Activated CD4-positive, alpha-beta memory T cell treated with anti-CD3 and anti-CD28 coated beads for 36 hours (primary cell): Measurements from ENCODE around the gene KIZ. TPM values are rescaled to one million over a fixed set of nuclear protein-coding genes. Genes with fewer than 3 reads are reported as not detected.

Experiments used
- CTCF ChIA-PET: fragments of 350-600 bp; sonication (Branson Sonifier 250); formaldehyde crosslinking; loops from one replicate; lab custom pipeline; 2021; ENCODE audit warnings: antibody characterized with exemption, inconsistent platforms; lab: Charles Lee
- POLR2A ChIA-PET: fragments of 350-600 bp; sonication (Branson Sonifier 250); formaldehyde crosslinking; loops from one replicate; lab custom pipeline; 2021; ENCODE audit warnings: antibody characterized with exemption; lab: Charles Lee
- DNase-seq: peaks from one replicate; pipeline ENCODE4 v3.0.0-alpha.2; 2020
- H3K27ac Mint-ChIP-seq: one replicate; pipeline ENCODE4 v1.8.0; 2021; ENCODE audit warnings: mixed read lengths
- H3K27me3 Mint-ChIP-seq: one replicate; pipeline ENCODE4 v1.8.0; 2021; ENCODE audit warnings: mixed read lengths
- H3K36me3 Mint-ChIP-seq: one replicate; pipeline ENCODE4 v1.8.0; 2021; ENCODE audit warnings: mixed read lengths
- H3K4me1 Mint-ChIP-seq: one replicate; pipeline ENCODE4 v1.8.0; 2021; ENCODE audit warnings: low read depth, mixed read lengths
- H3K4me3 Mint-ChIP-seq: one replicate; pipeline ENCODE4 v1.8.0; 2021; ENCODE audit warnings: mild to moderate bottlenecking, mixed read lengths
- H3K9me3 Mint-ChIP-seq: one replicate; pipeline ENCODE4 v1.8.0; 2021; ENCODE audit warnings: mixed read lengths
- intact Hi-C: fragments of 100-400 bp; cut with micrococcal nuclease; formaldehyde crosslinking; loops from one replicate; pipeline ENCODE4 v1.15.1; 2023
- total RNA-seq, 2 experiments: library from RNA; stranded (reverse); gene quantifications; one replicate each; pipeline ENCODE4 v1.2.3, GENCODE V29; 2021

The KIZ gene
- total RNA-seq, 2 experiments from 2014 or later: 13.3 to 13.5 TPM

DNA sequence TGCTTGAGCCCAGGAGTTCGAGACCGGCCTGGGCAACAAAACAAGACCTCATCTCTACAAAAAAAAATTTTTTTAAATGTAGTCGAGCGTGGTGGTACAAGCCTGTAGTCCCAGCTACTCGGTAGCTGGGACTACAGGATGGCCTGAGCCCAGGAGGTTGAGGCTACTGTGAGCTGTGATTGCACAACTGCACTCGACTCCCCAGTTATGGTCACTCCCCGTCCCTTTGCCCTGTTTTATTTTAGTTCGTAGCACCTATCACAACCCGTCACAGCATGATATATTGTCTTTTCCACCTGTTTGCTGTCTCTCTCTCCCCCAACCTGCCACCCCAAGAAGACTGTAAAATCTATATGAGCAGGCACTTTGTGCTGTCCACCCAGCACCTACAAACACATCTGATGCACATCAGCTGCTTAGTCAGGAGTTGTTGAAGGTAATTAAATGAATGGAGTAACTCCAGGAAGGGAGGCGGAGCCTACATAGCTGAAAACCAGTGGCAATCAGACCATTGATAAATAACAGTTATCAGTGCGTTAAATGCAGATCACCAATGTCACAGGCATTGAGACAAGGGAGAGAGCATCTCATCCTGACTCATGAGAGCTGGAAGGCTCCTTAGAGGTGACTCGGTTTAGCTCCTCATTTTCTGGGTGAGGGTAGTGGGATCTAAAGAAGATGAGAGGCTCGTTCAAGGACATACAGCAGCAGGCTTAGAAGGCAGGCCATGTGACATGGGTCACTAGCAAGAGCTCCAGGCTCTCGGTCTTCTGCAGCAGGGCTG lies 162.9 kb downstream of the KIZ start:
- Mint-ChIP-seq H3K27ac (no peak overlapping the region), H3K4me3 (no peak overlapping the region), H3K4me1 (no peaks in the 10 kb centered on the region), H3K9me3 (peaks cover 5% of the 10 kb centered on the region), H3K36me3 (no peaks in the 10 kb centered on the region), H3K27me3 (peaks cover 25% of the 10 kb centered on the region)
- CTCF ChIA-PET: interaction anchor here (1.6 kb wide), 1 partner anchor 53 kb away, joined by 4 read pairs; no protein-coding TSS in a partner anchor
- intact Hi-C loops: no loop called here
- no peak for DNase-seq
- POLR2A ChIA-PET: no interaction called here

DNA sequence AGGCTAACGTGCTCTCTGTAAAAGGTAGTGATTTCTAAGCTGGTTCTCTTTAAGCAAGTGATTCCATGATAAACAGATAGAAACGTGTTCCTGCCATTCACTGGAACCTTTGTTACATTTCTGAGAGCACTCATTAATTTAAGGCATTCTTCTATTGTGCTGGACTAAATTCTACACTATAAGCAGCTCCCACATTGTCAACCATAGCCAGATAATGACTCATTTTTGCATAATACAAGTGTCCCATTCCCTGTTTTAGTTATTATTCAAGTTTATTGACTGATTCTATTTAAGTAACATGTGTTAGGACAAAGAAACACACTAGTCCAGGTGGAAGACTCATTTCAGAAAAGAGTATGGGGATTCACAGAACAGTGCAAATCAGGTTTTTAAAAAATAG lies 163.8 kb downstream of the KIZ start:
- ChIA-PET POLR2A (no interaction called here), CTCF (interaction anchor here (1.6 kb wide), 1 partner anchor 54 kb away, joined by 4 read pairs; no protein-coding TSS in a partner anchor)
- H3K4me1 Mint-ChIP-seq: no peaks in the 10 kb centered on the region
- H3K27ac Mint-ChIP-seq: no peak overlapping the region
- no peaks in the 10 kb centered on the region for H3K36me3 Mint-ChIP-seq
- H3K27me3 Mint-ChIP-seq: peaks cover 21% of the 10 kb centered on the region
- intact Hi-C loops: no loop called here
- no peak overlapping the region for H3K4me3 Mint-ChIP-seq
- peaks cover 5% of the 10 kb centered on the region for H3K9me3 Mint-ChIP-seq
- DNase-seq: no peak

DNA sequence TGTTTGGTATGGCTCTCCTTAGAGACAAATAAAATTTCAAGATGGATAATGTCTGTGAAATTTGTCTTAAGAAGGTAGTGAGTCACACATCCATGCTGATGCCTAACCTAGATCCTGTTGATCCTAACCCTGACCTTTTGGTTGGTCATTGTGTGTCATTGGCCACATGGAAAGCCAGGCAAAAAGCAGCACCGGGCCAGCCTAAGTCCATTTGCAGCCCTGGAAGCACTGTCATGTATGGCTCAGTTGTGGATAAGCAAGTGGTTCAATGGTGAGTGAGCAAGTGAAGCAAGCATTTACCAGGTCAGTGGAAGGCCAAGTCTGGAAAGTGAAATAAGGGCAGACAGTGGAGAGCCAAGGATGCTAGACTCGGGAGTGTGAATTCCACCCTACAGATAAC lies 165.1 kb downstream of the KIZ start:
- Mint-ChIP-seq H3K27me3 (peaks cover 12% of the 10 kb centered on the region), H3K36me3 (no peaks in the 10 kb centered on the region), H3K4me3 (no peak overlapping the region), H3K9me3 (peaks cover under 1% of the 10 kb centered on the region), H3K27ac (no peak overlapping the region), H3K4me1 (no peaks in the 10 kb centered on the region)
- POLR2A ChIA-PET: no interaction called here
- CTCF ChIA-PET: no interaction called here
- intact Hi-C loops: no loop called here
- DNase-seq: no peak

DNA sequence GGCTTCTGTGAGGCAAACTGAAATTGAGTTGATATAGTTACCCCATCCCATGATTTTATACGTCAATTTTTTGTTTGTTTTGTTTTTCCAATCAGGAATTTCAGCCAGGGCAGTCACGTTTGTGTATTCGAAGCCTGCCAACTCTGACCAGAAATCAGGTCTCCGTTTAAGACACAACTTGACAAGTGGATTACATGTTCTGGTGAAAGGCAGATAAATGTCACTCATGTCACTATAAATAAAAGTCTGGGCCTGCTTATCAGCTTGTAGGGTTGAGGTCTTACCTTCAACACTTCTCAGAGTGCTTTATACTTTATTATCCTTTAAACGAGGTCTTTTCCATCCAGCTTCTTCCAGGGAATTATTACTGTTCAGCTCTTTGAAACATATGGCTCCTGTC lies 168.9 kb downstream of the KIZ start:
- POLR2A ChIA-PET: no interaction called here
- intact Hi-C loops: no loop called here
- Mint-ChIP-seq H3K4me1 (peaks cover 4% of the 10 kb centered on the region), H3K27me3 (no peaks in the 10 kb centered on the region), H3K4me3 (no peak overlapping the region), H3K36me3 (no peaks in the 10 kb centered on the region), H3K27ac (no peak overlapping the region), H3K9me3 (no peaks in the 10 kb centered on the region)
- CTCF ChIA-PET: interaction anchor here (0.6 to 0.7 kb wide), 2 partner anchors 59 to 85 kb away, joined by 3 to 5 read pairs; no protein-coding TSS in a partner anchor
- no peak for DNase-seq

Other genes starting within 250 kb of the KIZ start
- not detected for gene LINC00237, start 19.7 kb upstream of the KIZ start, total RNA-seq
- gene XRN2, start 177.2 kb downstream of the KIZ start, total RNA-seq: 10 to 100 TPM; 91.0 to 94.4 TPM